Endometrial microvascular endothelial cells (primary cell): ENCODE data around the gene PEX7. TPM values are rescaled to one million over a fixed set of nuclear protein-coding genes. Genes with fewer than 3 reads are reported as not detected.
"Not testable (repeated sequence)": the region's sequence is repeated elsewhere in the genome, so short reads cannot be mapped to it uniquely, and the experiment has no call there.

Experiments
- in situ Hi-C: cut with HindIII; loops from 2 replicates; pipeline ENCODE4 v1.10.0; 2017; ENCODE audit warnings: low sequenced_read_pairs, low pct_unique_long_range_greater_than_20kb; ENCODE audit errors: inconsistent ontology term
- total RNA-seq: library from RNA; depleted of rRNA; stranded (reverse); fragments of >200 nt; gene quantifications from one replicate; pipeline ENCODE4 v1.2.3, GENCODE V29; 2015; ENCODE audit errors: inconsistent ontology term

Gene PEX7
- total RNA-seq, 1 donor from 2014 or later: 5.6 TPM

DNA sequence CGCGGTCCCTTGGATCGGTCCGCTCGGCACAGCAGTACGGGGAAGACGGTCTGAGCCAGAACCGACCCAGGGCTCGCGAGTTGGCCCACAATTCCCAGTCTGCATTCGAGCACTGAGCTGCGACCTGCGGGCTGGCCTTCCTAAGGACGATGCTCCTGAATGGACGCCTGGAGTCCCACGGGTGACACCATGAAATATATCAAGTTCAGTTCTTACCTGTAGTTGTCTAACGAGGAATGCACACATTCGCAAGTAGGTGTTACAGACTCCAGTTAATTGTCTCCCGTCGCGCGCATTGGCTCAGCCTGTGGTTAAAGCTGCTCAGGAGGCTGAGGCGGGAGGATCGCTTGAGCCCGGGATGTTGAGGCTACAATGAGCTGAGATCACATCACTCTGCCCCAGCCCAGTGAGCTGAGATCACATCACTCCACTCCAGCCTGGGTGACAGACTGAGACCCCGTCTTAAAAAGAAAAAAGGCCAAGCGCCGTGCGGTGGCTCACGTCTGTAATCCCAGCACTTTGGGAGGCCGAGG, 802 bp downstream of the PEX7 start:
- in situ Hi-C loops: no loop called here

GRCh38 chr6:136826216-136826615, 3.8 kb downstream of the PEX7 start:
- in situ Hi-C loops: no loop called here

- in situ Hi-C loops: no loop called here
Observed at GRCh38 chr6:136831873-136832562, 9.6 kb downstream of the PEX7 start.

DNA sequence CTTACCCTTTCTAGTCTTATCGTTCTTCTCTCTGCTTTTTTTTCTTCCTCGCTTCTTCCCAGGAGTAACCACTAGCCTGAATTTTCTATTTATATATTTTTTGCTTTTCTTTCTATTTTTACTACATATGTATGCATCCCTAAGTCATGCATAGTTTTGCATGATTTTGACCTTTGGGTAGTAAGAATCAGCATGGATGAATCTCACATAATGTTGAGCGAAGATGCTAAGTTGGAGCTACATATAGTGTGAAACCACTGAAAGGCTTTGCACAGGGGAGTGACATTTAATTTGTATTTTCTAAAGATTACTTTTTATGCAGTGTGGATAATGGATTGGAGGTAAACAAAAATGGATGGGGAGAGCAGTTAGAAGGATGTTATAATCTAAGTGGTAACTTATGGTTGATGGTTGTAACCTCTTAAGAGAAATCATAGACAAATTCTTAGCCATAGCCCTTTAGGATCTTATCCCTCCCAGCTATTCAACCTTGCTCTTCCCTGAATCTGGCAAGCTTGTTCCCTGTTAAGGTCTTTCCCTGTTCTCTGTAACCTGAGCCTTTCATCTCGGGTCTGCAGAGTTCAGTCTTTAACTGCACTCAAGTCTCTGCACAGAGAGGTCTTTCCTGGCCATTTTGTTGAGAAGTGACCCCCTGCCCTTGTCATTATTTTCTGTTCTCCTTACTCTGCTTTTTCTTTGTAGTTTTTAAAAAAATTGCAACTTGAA, 18.0 kb downstream of the PEX7 start:
- in situ Hi-C loops: no loop called here

DNA sequence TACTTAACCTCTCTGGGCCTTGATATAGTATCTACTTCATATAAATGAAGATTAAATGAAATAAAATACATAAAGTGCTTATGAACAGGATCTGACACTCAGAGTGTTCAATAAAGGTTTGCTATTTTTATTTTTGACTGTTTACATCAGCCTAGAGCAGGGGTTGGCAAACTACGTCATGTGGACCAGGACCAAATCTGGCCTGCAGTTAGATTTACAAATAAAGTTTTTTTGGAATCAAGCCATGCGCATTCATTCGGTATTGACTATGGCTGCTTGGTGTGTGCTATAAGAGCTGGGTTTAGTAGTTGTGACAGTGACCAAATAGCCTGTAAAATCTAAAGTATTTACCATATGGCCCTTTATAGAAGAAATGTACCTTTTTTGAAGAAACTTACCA, 20.8 kb downstream of the PEX7 start:
- in situ Hi-C loops: no loop called here

- in situ Hi-C loops: no loop called here
Observed at GRCh38 chr6:136846046-136846445, 23.7 kb downstream of the PEX7 start.

GRCh38 chr6:136846477-136846876, 24.1 kb downstream of the PEX7 start:
- in situ Hi-C loops: not testable (repeated sequence)

DNA sequence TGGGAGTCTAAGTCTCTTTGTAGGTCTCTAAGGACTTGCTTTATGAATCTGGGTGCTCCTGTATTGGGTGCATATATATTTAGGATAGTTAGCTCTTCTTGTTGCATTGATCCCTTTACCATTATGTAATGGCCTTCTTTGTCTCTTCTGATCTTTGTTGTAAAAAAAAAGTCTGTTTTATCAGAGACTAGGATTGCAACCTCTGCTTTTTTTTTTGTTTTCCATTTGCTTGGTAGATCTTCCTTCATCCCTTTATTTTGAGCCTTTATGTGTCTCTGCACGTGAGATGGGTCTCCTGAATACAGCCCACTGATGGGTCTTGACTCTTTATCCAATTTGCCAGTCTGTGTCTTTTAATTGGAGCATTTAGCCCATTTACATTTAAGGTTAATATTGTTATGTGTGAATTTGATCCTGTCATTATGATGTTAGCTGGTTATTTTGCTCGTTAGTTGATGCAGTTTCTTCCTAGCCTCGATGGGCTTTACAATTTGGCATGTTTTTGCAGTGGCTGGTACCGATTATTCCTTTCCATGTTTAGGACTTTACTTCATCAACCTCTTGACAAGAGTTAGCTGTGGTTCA, 27.7 kb downstream of the PEX7 start:
- in situ Hi-C loops: not testable (repeated sequence)

GRCh38 chr6:136859430-136859829, 37.0 kb downstream of the PEX7 start:
- in situ Hi-C loops: no loop called here

GRCh38 chr6:136860043-136860442, 37.7 kb downstream of the PEX7 start:
- in situ Hi-C loops: no loop called here

DNA sequence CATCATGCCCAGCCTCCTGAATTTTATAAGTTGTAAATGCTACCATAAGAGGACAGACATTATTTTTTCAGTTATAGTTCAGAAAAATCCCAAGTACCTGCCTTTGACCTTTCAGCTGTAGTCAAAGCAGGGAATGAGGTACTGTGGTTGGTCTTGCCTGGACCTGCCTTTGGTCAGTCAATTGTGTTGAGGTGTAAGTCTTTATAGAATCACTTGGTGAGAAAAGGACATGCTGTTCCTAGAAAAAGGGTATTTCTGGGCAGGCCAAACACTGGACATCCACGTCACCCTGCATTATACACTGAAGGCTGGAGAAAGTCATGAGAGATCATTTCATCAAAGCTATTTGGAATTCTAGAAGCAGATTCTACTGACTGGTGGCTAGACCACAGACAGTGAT, 40.3 kb downstream of the PEX7 start:
- in situ Hi-C loops: no loop called here

GRCh38 chr6:136863752-136864151, 41.4 kb downstream of the PEX7 start:
- in situ Hi-C loops: no loop called here

DNA sequence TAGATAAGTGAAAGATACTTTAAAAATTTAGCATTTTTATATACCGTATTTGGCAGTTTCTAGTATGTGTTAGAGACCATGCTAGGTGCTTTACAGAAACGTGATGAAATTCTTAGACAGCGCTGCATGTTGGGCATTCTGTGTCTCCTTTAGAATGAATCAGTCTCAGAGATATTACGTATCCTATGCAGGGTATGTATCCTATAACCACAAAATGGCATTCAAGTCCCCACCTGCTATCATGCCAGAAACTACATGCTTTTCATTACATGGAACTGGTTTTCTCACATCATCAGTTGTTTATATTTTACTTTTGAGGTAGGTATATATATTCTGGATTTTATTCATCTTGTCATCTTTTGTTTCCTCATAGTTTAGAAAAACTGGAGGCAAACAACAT, 42.3 kb downstream of the PEX7 start:
- in situ Hi-C loops: no loop called here

GRCh38 chr6:136866872-136867416, 44.6 kb downstream of the PEX7 start:
- in situ Hi-C loops: no loop called here

DNA sequence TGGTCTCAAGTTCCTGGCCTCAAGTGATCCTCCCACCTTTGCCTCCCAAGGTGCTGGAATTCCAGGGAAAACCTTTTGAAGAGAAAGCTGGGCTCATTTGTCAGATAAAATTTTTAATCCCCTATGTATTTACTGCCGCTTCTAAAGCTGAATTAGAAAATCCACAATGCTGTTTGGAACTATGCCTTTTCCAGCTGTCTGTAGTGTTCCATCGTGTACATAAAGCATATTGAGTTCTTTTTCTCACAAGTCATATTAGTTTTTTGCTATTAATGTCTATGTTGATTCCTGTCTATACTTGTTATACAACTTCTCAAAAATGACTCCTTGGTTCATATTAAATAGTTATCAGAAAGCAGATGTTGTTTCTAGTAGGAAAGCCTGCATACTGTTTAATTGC, 47.1 kb downstream of the PEX7 start:
- in situ Hi-C loops: no loop called here

- in situ Hi-C loops: no loop called here
Observed at GRCh38 chr6:136873748-136874147, 51.4 kb downstream of the PEX7 start.

- in situ Hi-C loops: not testable (repeated sequence)
Observed at GRCh38 chr6:136876469-136876868, 54.1 kb downstream of the PEX7 start.

DNA sequence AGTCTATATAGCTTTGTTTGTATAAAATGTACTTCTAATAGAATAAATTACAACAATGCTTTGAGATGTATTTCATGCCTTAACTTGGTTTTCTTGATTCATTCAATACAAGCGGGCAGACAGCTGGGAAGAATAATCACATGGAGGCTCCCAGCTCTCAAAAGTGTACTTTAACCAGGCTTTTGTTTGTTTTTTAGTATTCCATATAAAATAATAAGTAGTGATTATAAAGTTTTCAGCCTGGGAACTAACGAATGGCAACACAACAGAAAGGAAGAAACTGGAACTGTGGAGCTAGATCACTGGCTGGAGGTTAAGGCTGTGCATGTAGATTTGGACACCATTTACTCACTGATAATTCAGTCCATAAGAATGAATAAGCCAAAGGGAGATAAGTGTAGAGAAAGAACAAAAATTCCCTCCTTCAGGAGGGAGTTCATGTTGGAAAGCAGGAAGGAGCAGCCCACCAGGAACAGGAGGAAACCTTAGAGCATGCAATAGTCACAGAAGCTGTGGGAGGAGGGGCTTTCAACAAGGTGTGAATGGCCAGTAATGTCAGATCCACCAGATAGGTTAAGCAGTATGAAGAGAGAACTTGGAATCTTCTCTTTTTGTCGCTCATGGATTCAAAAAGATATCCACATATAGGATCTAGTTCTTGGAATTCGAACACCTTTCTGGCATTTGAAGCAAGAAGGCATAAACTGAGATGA, 58.5 kb downstream of the PEX7 start:
- in situ Hi-C loops: no loop called here

DNA sequence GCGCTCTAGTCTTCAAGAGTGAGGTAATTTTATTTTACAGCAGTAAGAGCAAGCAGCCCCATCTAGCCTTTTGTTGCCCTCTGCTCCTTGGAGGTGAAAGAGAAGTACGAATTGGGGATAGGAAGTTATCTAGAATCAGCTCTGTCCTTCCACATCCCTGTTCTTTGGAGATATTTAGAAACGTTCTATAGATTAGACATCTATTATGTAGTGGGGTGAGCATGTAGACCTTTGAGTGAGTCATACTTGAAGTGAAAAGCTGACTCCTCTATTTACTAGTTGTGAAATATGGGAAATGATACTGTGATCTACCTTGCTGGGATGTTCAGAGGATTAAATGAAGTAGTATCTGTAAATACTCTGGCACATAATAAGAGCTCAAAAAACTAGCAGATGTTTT, 63.7 kb downstream of the PEX7 start:
- in situ Hi-C loops: no loop called here
